IgD-negative memory B cell (primary cell): ENCODE results near the gene PIBF1. TPM values are rescaled to one million over a fixed set of nuclear protein-coding genes. Genes with fewer than 3 reads are reported as not detected.
"Not testable (repeated sequence)": the region's sequence is repeated elsewhere in the genome, so short reads cannot be mapped to it uniquely, and the experiment has no call there.

Source experiments
- H3K27ac Mint-ChIP-seq, 3 donors: one replicate each; pipeline ENCODE4 v1.8.0; 2020 to 2022; ENCODE audit warnings: mild to moderate bottlenecking in 3 of 3, mixed read lengths in 3 of 3, moderate library complexity in 1 of 3
- H3K27me3 Mint-ChIP-seq: one replicate; pipeline ENCODE4 v1.8.0; 2021; ENCODE audit warnings: mixed read lengths
- H3K36me3 Mint-ChIP-seq: one replicate; pipeline ENCODE4 v1.8.0; 2020; ENCODE audit warnings: mild to moderate bottlenecking, mixed read lengths
- H3K4me1 Mint-ChIP-seq, 3 donors: one replicate each; pipeline ENCODE4 v1.8.0; 2020 to 2022; ENCODE audit warnings: mixed read lengths in 3 of 3, mild to moderate bottlenecking in 1 of 3
- H3K4me3 Mint-ChIP-seq, 4 donors: one replicate each; pipeline ENCODE4 v1.8.0; 2020 to 2022; ENCODE audit warnings: mild to moderate bottlenecking in 4 of 4, mixed read lengths in 4 of 4, moderate library complexity in 3 of 4
- H3K9me3 Mint-ChIP-seq, 3 donors: one replicate each; pipeline ENCODE4 v1.8.0; 2020 to 2021; ENCODE audit warnings: mixed read lengths in 3 of 3, mild to moderate bottlenecking in 1 of 3
- polyA plus RNA-seq: library from polyadenylated mRNA; unstranded; fragments of 300-500 nt; fragmentation: Illumina TruSeq; gene quantifications from one replicate; pipeline ENCODE4 v1.2.3, GENCODE V29; 2021

The PIBF1 gene
- 15.0 TPM for polyA plus RNA-seq

GRCh38 chr13:72781451-72782439 is at the start of gene PIBF1, which contains the start of gene DIS3:
TSS of gene PIBF1 (plus strand) at chr13:72782133. CDS start at chr13:72783470, 1,337 bp downstream.
TSS of gene DIS3 (minus strand) at chr13:72781900. CDS start at chr13:72781832, 68 bp downstream.
- Mint-ChIP-seq H3K27ac (peak within 1 kb of the TSS; percentile 83 to 95 (median 92)), H3K4me3 (peak within 1 kb of the TSS; percentile 95 to 100 (median 98)), H3K27me3 (no peaks in the 10 kb centered on the region), H3K9me3 (no peaks in the 10 kb centered on the region), H3K4me1 (peaks cover 24 to 40% (median 34%) of the 10 kb centered on the region in 3 donors), H3K36me3 (peaks cover 5% of the 10 kb centered on the region)

GRCh38 chr13:72737033-72737432 is 44.9 kb upstream of the PIBF1 start:
- Mint-ChIP-seq H3K4me3 (no peak overlapping the region), H3K4me1 (peaks cover 3 to 7% (median 4%) of the 10 kb centered on the region in 3 donors), H3K27me3 (no peaks in the 10 kb centered on the region), H3K36me3 (peaks cover 6% of the 10 kb centered on the region), H3K27ac (no peak overlapping the region), H3K9me3 (no peaks in the 10 kb centered on the region)

- no peaks in the 10 kb centered on the region for H3K9me3 Mint-ChIP-seq
- H3K36me3 Mint-ChIP-seq = peaks cover 5% of the 10 kb centered on the region
- H3K27me3 Mint-ChIP-seq = no peaks in the 10 kb centered on the region
- no peak overlapping the region for H3K4me3 Mint-ChIP-seq
- peaks cover 3 to 7% (median 4%) of the 10 kb centered on the region in 3 donors for H3K4me1 Mint-ChIP-seq
- peak overlapping the region in 1 of 3 donors; percentile 76 for H3K27ac Mint-ChIP-seq
Observed at GRCh38 chr13:72740015-72740414, 41.9 kb upstream of the PIBF1 start.

GRCh38 chr13:72745260-72745659 is 36.7 kb upstream of the PIBF1 start:
- Mint-ChIP-seq H3K36me3 (peaks cover 5% of the 10 kb centered on the region), H3K27ac (no peak overlapping the region), H3K4me3 (no peak overlapping the region), H3K27me3 (no peaks in the 10 kb centered on the region), H3K9me3 (no peaks in the 10 kb centered on the region), H3K4me1 (peaks cover 0 to 13% (median 2%) of the 10 kb centered on the region in 3 donors)

- no peak overlapping the region for H3K27ac Mint-ChIP-seq
- H3K36me3 Mint-ChIP-seq = peaks cover 3% of the 10 kb centered on the region
Observed at GRCh38 chr13:72751220-72751619, 30.7 kb upstream of the PIBF1 start.

GRCh38 chr13:72754111-72754510 is 27.8 kb upstream of the PIBF1 start:
- peaks cover 3% of the 10 kb centered on the region for H3K36me3 Mint-ChIP-seq
- H3K4me1 Mint-ChIP-seq = peaks cover 0 to 3% (median 0%) of the 10 kb centered on the region in 3 donors
- H3K4me3 Mint-ChIP-seq = no peak overlapping the region
- H3K27me3 Mint-ChIP-seq = no peaks in the 10 kb centered on the region
- H3K27ac Mint-ChIP-seq = no peak overlapping the region
- H3K9me3 Mint-ChIP-seq = peaks cover 0 to 3% (median 0%) of the 10 kb centered on the region in 3 donors

More at GRCh38 chr13:72751220-72751619, 30.7 kb upstream of the PIBF1 start:
- Mint-ChIP-seq H3K4me3 (no peak overlapping the region), H3K9me3 (peaks cover 0 to 3% (median 0%) of the 10 kb centered on the region in 3 donors), H3K27me3 (no peaks in the 10 kb centered on the region), H3K4me1 (peaks cover 0 to 6% (median 3%) of the 10 kb centered on the region in 3 donors)

GRCh38 chr13:72757792-72758535 is 24.0 kb upstream of the PIBF1 start:
- no peaks in the 10 kb centered on the region for H3K9me3 Mint-ChIP-seq
- H3K27me3 Mint-ChIP-seq = no peaks in the 10 kb centered on the region
- no peak overlapping the region for H3K27ac Mint-ChIP-seq
- no peaks in the 10 kb centered on the region for H3K36me3 Mint-ChIP-seq
- H3K4me1 Mint-ChIP-seq = peaks cover 7 to 8% (median 7%) of the 10 kb centered on the region in 3 donors
- no peak overlapping the region for H3K4me3 Mint-ChIP-seq

GRCh38 chr13:72760189-72760588 is 21.7 kb upstream of the PIBF1 start:
- Mint-ChIP-seq H3K4me1 (peaks cover 7 to 8% (median 7%) of the 10 kb centered on the region in 3 donors), H3K9me3 (no peaks in the 10 kb centered on the region), H3K27ac (no peak overlapping the region), H3K4me3 (peak overlapping the region in 1 of 4 donors; percentile 7), H3K27me3 (no peaks in the 10 kb centered on the region), H3K36me3 (no peaks in the 10 kb centered on the region)

- H3K27me3 Mint-ChIP-seq = no peaks in the 10 kb centered on the region
- H3K27ac Mint-ChIP-seq = no peak overlapping the region
- peaks cover 7 to 8% (median 7%) of the 10 kb centered on the region in 3 donors for H3K4me1 Mint-ChIP-seq
- no peak overlapping the region for H3K4me3 Mint-ChIP-seq
- H3K36me3 Mint-ChIP-seq = no peaks in the 10 kb centered on the region
- H3K9me3 Mint-ChIP-seq = no peaks in the 10 kb centered on the region
Observed at GRCh38 chr13:72763411-72763810, 18.5 kb upstream of the PIBF1 start.

- H3K27me3 Mint-ChIP-seq = no peaks in the 10 kb centered on the region
- no peak overlapping the region for H3K4me3 Mint-ChIP-seq
- H3K36me3 Mint-ChIP-seq = no peaks in the 10 kb centered on the region
- H3K4me1 Mint-ChIP-seq = peaks cover 0 to 5% (median 4%) of the 10 kb centered on the region in 3 donors
- no peak overlapping the region for H3K27ac Mint-ChIP-seq
- H3K9me3 Mint-ChIP-seq = no peaks in the 10 kb centered on the region
Observed at GRCh38 chr13:72774019-72774418, 7.9 kb upstream of the PIBF1 start.

GRCh38 chr13:72782717-72783116 is 784 bp downstream of the PIBF1 start:
- Mint-ChIP-seq H3K4me3 (peak overlapping the region; percentile 95 to 100 (median 98)), H3K27ac (peak overlapping the region; percentile 72 to 95 (median 92)), H3K9me3 (no peaks in the 10 kb centered on the region), H3K36me3 (peaks cover 5% of the 10 kb centered on the region), H3K27me3 (no peaks in the 10 kb centered on the region), H3K4me1 (peaks cover 25 to 40% (median 34%) of the 10 kb centered on the region in 3 donors)

GRCh38 chr13:72784679-72785078 is 2.7 kb downstream of the PIBF1 start:
- H3K4me1 Mint-ChIP-seq = peaks cover 27 to 39% (median 30%) of the 10 kb centered on the region in 3 donors
- H3K27ac Mint-ChIP-seq = peak overlapping the region in 1 of 3 donors; percentile 63

GRCh38 chr13:72788831-72789230 is 6.9 kb downstream of the PIBF1 start:
- H3K4me1 Mint-ChIP-seq = peaks cover 8 to 23% (median 16%) of the 10 kb centered on the region in 3 donors
- no peak overlapping the region for H3K4me3 Mint-ChIP-seq
- H3K36me3 Mint-ChIP-seq = peaks cover 15% of the 10 kb centered on the region
- no peaks in the 10 kb centered on the region for H3K27me3 Mint-ChIP-seq
- H3K27ac Mint-ChIP-seq = no peak overlapping the region
- H3K9me3 Mint-ChIP-seq = peaks cover 0 to 2% (median 0%) of the 10 kb centered on the region in 3 donors

More at GRCh38 chr13:72784679-72785078, 2.7 kb downstream of the PIBF1 start:
- H3K4me3 Mint-ChIP-seq = peak overlapping the region in 2 of 4 donors; percentile 8 to 51
- not testable (repeated sequence) for H3K9me3 Mint-ChIP-seq, H3K27me3 Mint-ChIP-seq, H3K36me3 Mint-ChIP-seq

- peaks cover 0 to 5% (median 0%) of the 10 kb centered on the region in 3 donors for H3K9me3 Mint-ChIP-seq
- peaks cover 18% of the 10 kb centered on the region for H3K36me3 Mint-ChIP-seq
- no peak overlapping the region for H3K4me3 Mint-ChIP-seq
- H3K27me3 Mint-ChIP-seq = no peaks in the 10 kb centered on the region
- H3K4me1 Mint-ChIP-seq = peaks cover 2 to 18% (median 9%) of the 10 kb centered on the region in 3 donors
- no peak overlapping the region for H3K27ac Mint-ChIP-seq
Observed at GRCh38 chr13:72792640-72793039, 10.7 kb downstream of the PIBF1 start.
